SK-N-MC (cell line): ENCODE results near the gene VPS36.

ENCODE experiments used
- FOXP2 ChIP-seq: optimal IDR thresholded peaks from 2 replicates; pipeline ENCODE3; 2011; ENCODE audit warnings: mild to moderate bottlenecking, moderate library complexity; ENCODE audit not compliant: insufficient read depth; ENCODE audit errors: extremely low read length, control extremely low read depth
- POLR2AphosphoS5 ChIP-seq: IDR thresholded peaks from 2 replicates; pipeline ENCODE4 v1.6.1; 2012; ENCODE audit warnings: mild to moderate bottlenecking, low read depth, low read length, borderline replicate concordance

- TF ChIP-seq POLR2AphosphoS5 (no peak), FOXP2 (no peak)
Measured at GRCh38 chr13:52387721-52388120, 62.7 kb downstream of the VPS36 start.
